Astrocyte (in vitro differentiated cells and primary cell): ENCODE data around the gene VSTM4.

Source experiments
- CTCF ChIP-seq: IDR thresholded peaks from 2 replicates; pipeline ENCODE4 v1.5.1; 2011; ENCODE audit warnings: low read depth, mild to moderate bottlenecking, inconsistent platforms, low read length, moderate library complexity; ENCODE audit not compliant: insufficient read depth
- EZH2 ChIP-seq: IDR thresholded peaks from 2 replicates; pipeline ENCODE4 v1.6.1; 2012; ENCODE audit warnings: mild to moderate bottlenecking, low read length, inconsistent platforms; ENCODE audit not compliant: insufficient read depth

GRCh38 chr10:48996329-48996728, 119.0 kb downstream of the VSTM4 start:
- TF ChIP-seq CTCF (no peak), EZH2 (no peak)
